HG03571 (cell line): ENCODE measurements around the gene EPM2A.
"Not testable (repeated sequence)": the region's sequence is repeated elsewhere in the genome, so short reads cannot be mapped to it uniquely, and the experiment has no call there.

Experiments
- ATAC-seq: cut with Tn5 transposase; IDR thresholded peaks from one replicate; pipeline ENCODE4 v1.9.1; 2021; ENCODE audit not compliant: unreplicated experiment

The EPM2A gene

GRCh38 chr6:145735356-145736165, at the start of gene EPM2A:
Gene EPM2A (minus strand): TSS chr6:145735520. CDS start chr6:145735498, 22 bp downstream.
- peak; percentile 69 for ATAC-seq

GRCh38 chr6:145784683-145785082, 49.4 kb upstream of the EPM2A start:
- peak; percentile 93 for ATAC-seq

GRCh38 chr6:145783796-145784195, 48.5 kb upstream of the EPM2A start:
- ATAC-seq, result no peak

- ATAC-seq, result no peak
Measured at GRCh38 chr6:145772846-145773245, 37.5 kb upstream of the EPM2A start.

- no peak for ATAC-seq
Measured at GRCh38 chr6:145765449-145765848, 30.1 kb upstream of the EPM2A start.

- ATAC-seq, result no peak
Measured at GRCh38 chr6:145763742-145764141, 28.4 kb upstream of the EPM2A start.

GRCh38 chr6:145761584-145761983, 26.3 kb upstream of the EPM2A start:
- no peak for ATAC-seq

- no peak for ATAC-seq
Measured at GRCh38 chr6:145758113-145758512, 22.8 kb upstream of the EPM2A start.

GRCh38 chr6:145756170-145756662, 20.9 kb upstream of the EPM2A start:
- ATAC-seq, result no peak

- ATAC-seq, result no peak
Measured at GRCh38 chr6:145755682-145756081, 20.4 kb upstream of the EPM2A start.

- ATAC-seq, result no peak
Measured at GRCh38 chr6:145752638-145753037, 17.3 kb upstream of the EPM2A start.

- peak; percentile 55 for ATAC-seq
Measured at GRCh38 chr6:145749632-145750031, 14.3 kb upstream of the EPM2A start.

- ATAC-seq, result no peak
Measured at GRCh38 chr6:145745861-145746260, 10.5 kb upstream of the EPM2A start.

- ATAC-seq, result no peak
Measured at GRCh38 chr6:145744619-145745018, 9.3 kb upstream of the EPM2A start.

- no peak for ATAC-seq
Measured at GRCh38 chr6:145743332-145743731, 8.0 kb upstream of the EPM2A start.

GRCh38 chr6:145742472-145742871, 7.2 kb upstream of the EPM2A start:
- not testable (repeated sequence) for ATAC-seq

GRCh38 chr6:145739685-145740084, 4.4 kb upstream of the EPM2A start:
- not testable (repeated sequence) for ATAC-seq

GRCh38 chr6:145738265-145738664, 2.9 kb upstream of the EPM2A start:
- ATAC-seq, result no peak

GRCh38 chr6:145736661-145737144, 1.4 kb upstream of the EPM2A start:
- no peak for ATAC-seq

GRCh38 chr6:145734486-145735355, 599 bp downstream of the EPM2A start:
- peak; percentile 67 for ATAC-seq

GRCh38 chr6:145733810-145734209, 1.5 kb downstream of the EPM2A start:
- ATAC-seq, result no peak

- no peak for ATAC-seq
Measured at GRCh38 chr6:145733207-145733606, 2.1 kb downstream of the EPM2A start.
